Medulla oblongata (tissue), 1 donor: ENCODE data around the gene MGLL.
"Not testable (repeated sequence)": the region's sequence is repeated elsewhere in the genome, so short reads cannot be mapped to it uniquely, and the experiment has no call there.

ENCODE experiments used
- DNase-seq: peaks from one replicate; pipeline ENCODE4 v3.0.0-alpha.2; 2015; ENCODE audit errors: extremely low spot score

Gene MGLL

GRCh38 chr3:127690823-127691452 lies 131.4 kb downstream of the MGLL start:
- no peak for DNase-seq

- DNase-seq: no peak
These were observed 132.2 kb downstream of the MGLL start for GRCh38 chr3:127690106-127690505.

- DNase-seq: no peak
These were observed 133.0 kb downstream of the MGLL start for GRCh38 chr3:127689266-127689860.

DNA sequence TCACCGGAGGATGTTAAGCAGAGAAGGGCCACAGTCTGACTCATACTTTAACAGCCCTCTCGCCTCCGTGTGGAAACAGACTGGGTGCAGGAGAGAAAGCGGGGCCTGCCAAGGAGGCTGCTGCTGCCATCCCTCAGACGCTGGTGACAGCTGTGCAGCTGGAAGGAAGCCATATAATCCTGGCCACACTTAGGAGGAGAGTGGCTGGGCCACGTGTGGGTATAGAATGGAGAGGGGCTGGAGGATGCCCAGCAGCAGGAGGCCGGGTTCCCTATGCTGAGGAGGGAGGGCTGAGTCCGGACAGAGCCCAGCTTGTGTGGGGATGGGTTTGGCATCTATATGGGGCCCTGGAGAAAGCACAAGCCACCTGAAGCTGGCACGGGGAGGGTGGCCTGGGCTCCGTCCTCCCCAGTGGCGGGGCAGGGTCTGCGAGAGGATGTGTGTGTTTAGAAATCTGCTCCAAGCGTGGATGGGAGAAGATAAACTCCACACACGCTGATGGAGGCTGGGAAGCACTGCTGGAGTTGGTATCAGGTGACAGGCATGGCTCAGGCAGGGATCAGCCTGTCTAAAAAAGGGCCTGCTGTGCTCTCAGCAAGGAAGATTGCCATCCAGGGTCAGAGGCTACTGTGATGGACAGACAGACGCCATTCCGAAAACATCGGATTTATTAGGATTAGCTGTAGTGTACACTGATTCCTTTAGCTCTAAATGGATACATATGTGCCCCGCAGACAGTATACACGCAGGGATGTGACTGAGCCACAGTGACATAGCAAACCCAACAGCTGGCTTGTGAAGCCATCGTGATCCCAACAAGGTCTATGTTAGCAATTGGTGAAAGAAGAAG lies 133.7 kb downstream of the MGLL start:
- DNase-seq: peak; percentile 49

- no peak for DNase-seq
These were observed 134.3 kb downstream of the MGLL start for GRCh38 chr3:127688022-127688415.

- DNase-seq: no peak
These were observed 135.0 kb downstream of the MGLL start for GRCh38 chr3:127687228-127687737.

DNA sequence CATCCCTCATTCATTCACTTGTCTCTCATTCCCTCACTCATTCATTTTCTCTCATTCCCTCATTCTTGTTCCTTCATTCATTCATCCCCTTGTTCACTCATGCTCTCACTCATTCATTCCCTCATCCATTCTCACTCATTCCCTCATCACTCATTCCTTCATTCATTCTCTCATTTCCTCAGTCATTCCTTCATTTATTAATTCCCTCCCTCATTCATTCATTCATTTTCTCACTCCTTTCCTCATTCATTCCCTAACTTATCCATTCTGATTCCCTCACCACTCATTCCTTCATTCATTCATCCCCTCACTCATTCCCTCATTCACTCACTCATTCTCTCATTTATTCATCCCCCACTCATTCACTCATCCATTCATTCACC lies 135.8 kb downstream of the MGLL start:
- no peak for DNase-seq

DNA sequence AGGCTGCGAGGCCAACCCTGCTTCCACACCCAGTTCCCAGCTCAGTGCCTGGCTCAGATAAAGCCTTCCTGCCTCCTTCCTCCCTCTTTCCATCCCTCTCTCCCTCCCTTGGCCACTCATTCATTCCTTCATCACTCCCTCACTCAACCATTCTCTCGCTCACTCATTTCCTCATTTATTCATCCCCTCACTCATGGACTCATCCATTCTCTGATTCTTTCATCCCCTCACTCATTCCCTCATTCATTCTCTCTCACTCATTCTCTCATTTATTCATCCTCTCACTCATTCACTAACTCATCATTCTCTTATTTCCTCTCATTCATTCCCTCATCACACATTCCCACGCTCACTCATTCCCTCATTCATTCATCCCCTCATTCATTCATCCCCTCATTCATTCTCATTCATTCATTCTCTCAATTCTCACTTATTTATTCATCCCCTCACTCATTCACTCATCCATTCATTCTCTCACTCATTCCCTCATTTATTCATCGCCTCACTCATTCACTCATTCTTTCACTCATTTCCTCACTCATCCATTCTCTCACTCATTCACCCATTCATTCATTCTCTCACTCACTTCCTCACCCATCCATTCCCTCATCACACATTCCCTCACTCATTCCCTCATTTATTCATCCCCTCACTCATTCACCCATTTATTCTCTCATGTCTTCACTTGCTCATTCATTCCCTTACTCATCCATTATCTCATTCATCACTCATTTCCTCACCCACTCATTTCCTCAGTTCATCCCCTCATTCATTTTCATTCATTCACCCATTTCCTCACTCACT lies 136.4 kb downstream of the MGLL start:
- no peak for DNase-seq

DNA sequence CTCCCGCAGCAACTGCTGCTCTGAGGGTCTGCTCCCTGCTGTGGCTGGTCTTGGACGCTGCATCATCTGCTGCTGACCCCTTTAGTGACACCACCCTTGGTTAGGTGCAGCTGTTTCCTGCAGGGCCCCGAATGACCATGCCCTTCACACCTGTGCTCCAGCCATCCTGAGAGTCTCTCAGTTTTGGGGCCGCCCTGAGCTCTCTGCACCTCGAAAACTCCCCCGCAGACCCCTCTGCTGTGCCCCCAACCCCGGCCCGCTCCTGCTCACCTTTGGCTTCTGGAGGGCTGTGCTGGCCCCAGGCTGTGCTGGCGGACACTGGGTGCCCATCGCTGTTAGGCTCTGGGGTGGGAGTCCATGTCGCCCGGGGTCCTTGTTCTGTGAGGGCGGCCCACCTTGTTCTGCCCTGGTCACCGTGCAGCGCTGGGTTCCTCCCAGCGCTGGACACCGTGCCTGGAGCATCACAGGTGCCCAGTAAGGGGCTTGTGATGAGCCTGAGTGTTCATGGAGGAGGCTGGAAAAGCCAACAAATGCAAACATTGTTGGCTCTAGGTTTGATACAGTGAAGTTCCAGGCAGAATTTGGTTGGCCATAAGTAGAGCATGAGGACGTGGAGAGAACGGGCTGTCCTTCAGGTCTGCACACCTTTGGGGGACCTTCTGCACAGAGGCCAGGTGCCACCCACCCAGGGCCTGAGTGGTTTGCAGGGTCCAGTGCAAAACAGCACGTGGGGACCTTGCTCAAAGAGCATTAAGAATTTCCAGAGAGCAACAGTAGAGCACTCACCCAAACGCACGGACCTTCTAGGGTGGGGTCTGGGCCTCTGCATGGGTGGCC lies 137.2 kb downstream of the MGLL start:
- DNase-seq: no peak

DNA sequence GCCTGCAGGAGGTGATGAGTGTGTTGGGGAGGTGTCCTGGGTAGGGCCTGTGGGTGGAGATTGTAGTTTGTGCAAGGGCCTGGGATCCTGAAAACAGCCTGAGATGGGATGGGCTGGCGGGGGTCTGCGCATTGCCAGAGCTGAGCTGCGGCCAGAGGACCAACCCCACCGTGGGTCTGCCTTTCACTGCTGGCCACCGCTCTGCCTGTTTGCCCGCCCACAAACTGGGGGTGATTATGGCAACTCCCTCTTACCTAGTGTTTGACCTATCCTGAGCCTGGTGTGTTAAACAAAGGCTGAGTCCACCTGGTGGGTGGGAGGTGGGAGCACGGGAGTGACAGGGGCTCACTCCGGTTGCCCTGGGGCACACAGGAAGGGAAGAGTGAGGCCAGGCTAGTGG lies 139.8 kb downstream of the MGLL start:
- no peak for DNase-seq

DNA sequence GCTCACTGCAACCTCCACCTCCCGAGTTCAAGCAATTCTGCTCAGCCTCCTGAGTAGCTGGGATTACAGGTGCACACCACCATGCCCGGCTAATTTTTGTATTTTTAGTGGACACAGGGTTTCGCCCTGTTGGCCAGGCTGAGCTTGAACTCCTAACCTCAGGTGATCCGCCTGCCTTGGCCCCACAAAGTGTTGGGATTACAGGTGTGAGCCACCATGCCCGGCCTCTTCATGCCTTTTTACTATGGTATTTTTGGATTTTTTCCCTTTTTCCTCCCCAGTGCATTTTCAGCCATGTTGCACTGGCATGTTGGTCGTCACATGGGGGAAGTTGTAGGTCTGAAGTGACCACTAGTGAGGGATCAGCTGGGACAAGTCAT lies 140.2 kb downstream of the MGLL start:
- DNase-seq: not testable (repeated sequence)

- DNase-seq: no peak
These were observed 141.5 kb downstream of the MGLL start for GRCh38 chr3:127680798-127681221.

- DNase-seq: no peak
These were observed 142.1 kb downstream of the MGLL start for GRCh38 chr3:127680146-127680661.

GRCh38 chr3:127679534-127680145 lies 142.7 kb downstream of the MGLL start:
- no peak for DNase-seq

DNA sequence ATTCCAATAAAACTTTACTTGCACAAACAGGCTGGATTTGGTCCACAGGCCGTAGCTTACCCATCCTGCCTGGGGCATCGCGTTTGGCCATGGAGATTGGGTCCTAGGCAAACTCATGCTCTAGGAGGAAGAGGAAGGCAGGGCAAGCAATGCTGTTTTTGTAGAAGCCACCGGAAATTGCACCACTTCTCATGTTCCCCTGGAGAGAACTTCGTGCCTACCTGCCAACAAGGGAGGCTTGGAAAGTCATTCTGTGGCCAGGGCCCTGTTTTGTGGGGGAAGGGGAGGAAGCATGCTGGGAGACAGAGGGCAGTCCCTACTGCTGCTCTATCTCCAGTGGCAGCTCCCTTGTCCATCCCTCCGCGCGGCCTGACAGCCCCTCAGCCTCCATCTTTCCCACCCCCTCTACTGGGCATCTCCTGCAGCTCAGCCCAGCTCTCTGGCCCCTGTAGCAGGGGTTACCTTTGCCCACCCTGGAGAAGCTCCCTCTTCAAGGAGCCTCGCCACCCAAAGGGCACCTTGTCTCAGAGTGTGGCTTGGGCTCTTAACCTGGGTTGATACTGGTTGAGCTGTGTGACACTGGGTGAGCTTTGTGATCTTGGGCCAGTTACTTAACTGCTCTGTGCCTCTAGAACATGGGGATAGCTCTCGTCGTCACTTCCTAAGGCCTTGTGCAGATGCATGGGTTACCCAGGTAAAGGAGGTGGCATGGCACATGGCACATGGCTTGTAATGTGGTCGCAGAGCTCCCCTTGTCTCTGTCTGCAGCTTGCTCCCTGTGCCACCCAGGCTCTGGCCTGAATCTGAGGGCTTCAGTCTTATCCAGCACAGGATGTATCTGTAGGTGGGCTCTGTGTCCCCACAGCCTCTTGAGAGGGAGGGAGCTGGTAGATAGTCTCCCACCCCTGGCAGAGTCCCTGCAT lies 143.4 kb downstream of the MGLL start:
- DNase-seq: no peak

DNA sequence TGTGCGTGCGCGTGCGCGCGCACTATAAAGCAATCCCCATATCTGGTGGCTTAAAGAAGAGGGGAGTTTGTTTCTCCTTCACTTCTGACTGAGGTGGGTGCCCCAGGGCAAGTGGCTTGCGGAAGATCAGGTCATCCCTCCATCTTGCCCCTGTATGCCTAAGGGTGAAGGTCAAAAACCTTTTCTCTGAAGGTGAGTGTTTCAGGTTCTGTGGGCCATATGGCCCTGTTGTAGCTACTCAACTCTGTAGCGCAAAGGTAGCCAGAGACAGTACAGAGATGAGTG lies 144.1 kb downstream of the MGLL start:
- no peak for DNase-seq

DNA sequence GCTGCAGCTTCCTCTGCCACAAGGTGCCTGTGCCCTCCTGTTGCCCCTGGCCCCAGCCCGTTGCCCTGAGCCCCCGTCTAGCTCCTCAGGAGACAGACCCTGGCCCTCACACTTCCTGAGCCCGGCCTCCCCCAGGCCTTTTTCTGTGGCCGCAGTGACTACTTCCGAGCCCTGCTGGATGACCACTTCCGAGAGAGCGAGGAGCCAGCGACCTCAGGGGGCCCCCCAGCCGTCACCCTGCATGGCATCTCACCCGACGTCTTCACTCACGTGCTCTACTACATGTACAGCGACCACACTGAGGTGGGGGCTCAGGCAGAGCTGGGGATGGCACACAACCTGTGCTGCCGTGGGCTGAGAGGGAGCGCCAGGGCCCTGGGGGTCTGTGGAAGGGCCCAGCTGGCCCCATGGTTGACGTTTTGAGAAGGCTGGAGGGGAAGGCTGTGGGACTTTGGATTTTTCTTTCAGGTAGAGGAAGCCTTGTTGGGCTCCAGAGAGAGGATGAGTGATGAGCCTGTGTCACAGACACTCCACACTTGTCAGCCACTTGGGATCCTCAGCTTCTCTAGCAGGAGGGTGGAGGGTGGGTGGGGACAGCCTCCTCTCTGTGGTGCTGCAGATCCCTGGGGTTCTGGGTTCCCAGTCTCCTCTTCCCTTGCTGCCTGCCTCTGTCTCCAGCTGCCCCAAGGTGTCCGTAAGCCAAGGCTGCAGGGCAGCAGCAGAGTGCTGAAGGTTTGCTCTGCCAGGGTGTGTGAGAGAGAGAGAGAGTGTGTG lies 144.6 kb downstream of the MGLL start:
- no peak for DNase-seq

- DNase-seq: no peak
These were observed 145.4 kb downstream of the MGLL start for GRCh38 chr3:127676921-127677351.

DNA sequence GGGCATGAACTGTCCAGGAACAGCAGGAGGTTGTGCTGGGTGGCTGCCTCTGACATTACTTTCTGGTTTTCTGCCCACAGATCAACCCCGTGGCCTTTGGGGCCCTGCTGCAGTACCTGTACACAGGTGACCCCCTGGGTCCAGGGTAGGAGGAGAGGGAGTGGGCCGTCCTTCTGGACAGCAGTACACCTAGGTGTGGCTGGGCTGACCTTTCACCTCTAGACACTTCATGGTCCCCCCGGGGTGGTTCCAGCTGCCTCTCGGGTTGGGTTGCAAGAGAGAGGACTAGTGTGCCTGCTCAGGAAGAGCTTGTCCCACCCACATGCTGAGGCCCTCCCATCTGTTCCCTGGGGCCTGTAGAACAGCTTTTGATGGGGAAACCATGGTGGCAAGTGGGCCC lies 145.9 kb downstream of the MGLL start:
- DNase-seq: no peak
